Measurements from ENCODE around the gene MOB3B.

- TF ChIP-seq POLR2A (IDR thresholded peaks at IDR 0.05) (no peak), CTCF (IDR thresholded peaks at IDR 0.05) (no peak)
Observed at GRCh38 chr9:27369591-27369990, 160.0 kb downstream of the MOB3B start.
